Left ventricle myocardium inferior (tissue), 1 donor: Measurements from ENCODE around the gene CRHR1. TPM values are rescaled to one million over a fixed set of nuclear protein-coding genes. Genes with fewer than 3 reads are reported as not detected.

ENCODE experiments used
- DNase-seq: peaks from one replicate; pipeline ENCODE4 v3.0.0-alpha.2; 2020
- H3K27ac ChIP-seq: fragments of 200-600 bp; replicated peaks from 2 replicates; pipeline ENCODE4 v1.8.0; 2021
- H3K27me3 ChIP-seq: fragments of 200-600 bp; 2 replicates; pipeline ENCODE4 v1.8.0; 2021; ENCODE audit warnings: low read depth
- H3K36me3 ChIP-seq: fragments of 200-600 bp; 2 replicates; pipeline ENCODE4 v1.8.0; 2021
- H3K4me1 ChIP-seq: fragments of 200-600 bp; 2 replicates; pipeline ENCODE4 v1.8.0; 2021
- H3K4me3 ChIP-seq: fragments of 200-600 bp; 2 replicates; pipeline ENCODE4 v1.8.0; 2021; ENCODE audit warnings: mild to moderate bottlenecking, moderate library complexity
- H3K9me3 ChIP-seq: fragments of 200-600 bp; replicated peaks from 2 replicates; pipeline ENCODE4 v1.8.0; 2021
- CTCF ChIP-seq: fragments of 200-600 bp; IDR thresholded peaks from 2 replicates; pipeline ENCODE4 v1.8.0; 2021; ENCODE audit warnings: antibody characterized with exemption, mild to moderate bottlenecking, borderline replicate concordance
- intact Hi-C: fragments of 100-400 bp; cut with micrococcal nuclease; formaldehyde crosslinking; loops from one replicate; pipeline ENCODE4 v1.11.0; 2022
- total RNA-seq: library from RNA; stranded (reverse); fragmentation: NEBNext Ultra II Directional; extraction: Animal tissue kit (Norgen Biotek cat#: 25700); gene quantifications from one replicate; pipeline ENCODE4 v1.2.1, GENCODE V29; 2021
- donor health status: DM: no; HTN: yes; CAD: no; lungs with severe emphysema.

The CRHR1 gene
- total RNA-seq, 1 donor from 2014 or later = not detected

GRCh38 chr17:45835481-45835880 is 51.4 kb downstream of the CRHR1 start:
- no peaks in the 10 kb centered on the region for H3K4me1 ChIP-seq
- no peaks in the 10 kb centered on the region for H3K36me3 ChIP-seq
- no peak overlapping the region for H3K27ac ChIP-seq
- peaks cover 93% of the 10 kb centered on the region for H3K27me3 ChIP-seq
- H3K9me3 ChIP-seq = no peaks in the 10 kb centered on the region
- no peak for TF ChIP-seq CTCF
- DNase-seq = no peak
- intact Hi-C loops = loop anchor here (10.0 kb wide), 1 partner anchor 441 kb away; no protein-coding TSS in a partner anchor
- no peak overlapping the region for H3K4me3 ChIP-seq

GRCh38 chr17:45836047-45837044 is 52.2 kb downstream of the CRHR1 start:
- H3K4me1 ChIP-seq = no peaks in the 10 kb centered on the region
- DNase-seq = no peak
- H3K9me3 ChIP-seq = no peaks in the 10 kb centered on the region
- no peaks in the 10 kb centered on the region for H3K36me3 ChIP-seq
- intact Hi-C loops = loop anchor here (10.0 kb wide), 1 partner anchor 442 kb away; no protein-coding TSS in a partner anchor
- H3K27me3 ChIP-seq = peaks cover 87% of the 10 kb centered on the region
- TF ChIP-seq CTCF = no peak
- H3K4me3 ChIP-seq = no peak overlapping the region
- no peak overlapping the region for H3K27ac ChIP-seq

- TF ChIP-seq CTCF = no peak
- no peak for DNase-seq
- Histone ChIP-seq H3K4me3 (no peak overlapping the region), H3K27me3 (peaks cover 81% of the 10 kb centered on the region), H3K4me1 (no peaks in the 10 kb centered on the region), H3K36me3 (no peaks in the 10 kb centered on the region), H3K9me3 (no peaks in the 10 kb centered on the region), H3K27ac (no peak overlapping the region)
- intact Hi-C loops = loop anchor here (10.0 kb wide), 1 partner anchor 442 kb away; no protein-coding TSS in a partner anchor
Measured at GRCh38 chr17:45837187-45837586, 53.1 kb downstream of the CRHR1 start.

GRCh38 chr17:45837603-45838002 is 53.5 kb downstream of the CRHR1 start:
- TF ChIP-seq CTCF = no peak
- intact Hi-C loops = loop anchor here (10.0 kb wide), 1 partner anchor 443 kb away; no protein-coding TSS in a partner anchor
- H3K36me3 ChIP-seq = no peaks in the 10 kb centered on the region
- no peaks in the 10 kb centered on the region for H3K9me3 ChIP-seq
- no peaks in the 10 kb centered on the region for H3K4me1 ChIP-seq
- H3K27me3 ChIP-seq = peaks cover 78% of the 10 kb centered on the region
- no peak overlapping the region for H3K4me3 ChIP-seq
- no peak for DNase-seq
- H3K27ac ChIP-seq = no peak overlapping the region

- peaks cover 66% of the 10 kb centered on the region for H3K27me3 ChIP-seq
- intact Hi-C loops = loop anchor here (10.0 kb wide), 1 partner anchor 444 kb away; no protein-coding TSS in a partner anchor
- no peaks in the 10 kb centered on the region for H3K36me3 ChIP-seq
- H3K4me3 ChIP-seq = no peak overlapping the region
- H3K27ac ChIP-seq = no peak overlapping the region
- DNase-seq = no peak
- H3K9me3 ChIP-seq = no peaks in the 10 kb centered on the region
- TF ChIP-seq CTCF = no peak
- H3K4me1 ChIP-seq = no peaks in the 10 kb centered on the region
Measured at GRCh38 chr17:45838751-45839295, 54.7 kb downstream of the CRHR1 start.
